ENCODE measurements around the gene PHF21B. TPM values are rescaled to one million over a fixed set of nuclear protein-coding genes. Genes with fewer than 3 reads are reported as not detected.

PHF21B gene
- total and polyA plus RNA-seq, 2 experiments from 2014 or later: 20.6 to 149 TPM

DNA sequence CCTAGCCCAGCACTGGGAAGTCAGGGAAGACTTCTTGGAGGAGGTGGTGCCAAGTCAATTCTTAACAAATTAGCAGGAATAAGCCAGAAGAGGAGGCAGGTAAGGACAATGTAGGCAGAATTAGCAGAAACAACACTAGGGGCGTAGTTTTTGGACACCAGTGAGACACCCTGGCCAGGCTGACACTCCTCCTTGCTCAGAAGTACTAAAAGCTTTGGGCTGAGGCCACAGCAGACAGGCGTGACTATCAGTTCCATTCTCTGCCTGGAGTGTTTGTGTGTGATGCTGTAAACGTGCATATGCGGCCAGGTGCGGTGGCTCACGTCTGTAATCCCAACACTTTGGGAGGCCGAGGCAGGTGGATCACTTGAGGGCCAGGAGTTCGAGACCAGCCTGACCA, 36.0 kb downstream of the PHF21B start:
- Histone ChIP-seq H2AFZ (no peak overlapping the region), H3K4me1 (ENCODE audit: insufficient read depth) (peaks cover 41% of the 10 kb centered on the region), H3K9me2 (ENCODE audit: insufficient read depth) (no peaks in the 10 kb centered on the region), H3K4me3 (no peak overlapping the region), H3K79me2 (replicated peaks; ENCODE audit: insufficient read depth) (peaks cover 52% of the 10 kb centered on the region), H3K36me3 (ENCODE audit: insufficient read depth) (no peaks in the 10 kb centered on the region), H4K20me1 (replicated peaks; ENCODE audit: insufficient read depth) (peaks cover 65% of the 10 kb centered on the region), H3K27me3 (ENCODE audit: insufficient read depth) (no peaks in the 10 kb centered on the region), H3K27ac (ENCODE audit: low read depth) (0 out of 2 replicates have a peak overlapping the region, but pooled peaks have one; percentile 19), H3K4me2 (peak overlapping the region; percentile 43; the same call in 1 of the 2 replicates), H3F3A (replicated peaks; ENCODE audit: low read depth) (peaks cover 42% of the 10 kb centered on the region)
- TF ChIP-seq POLR2AphosphoS5 (IDR thresholded peaks at IDR 0.05; ENCODE audit: low read depth) (0 out of 2 replicates have a peak, but pooled peaks have one; percentile 9), CREB1 (CRISPR knock-in tag; IDR thresholded peaks at IDR 0.05; ENCODE audit: low read depth) (no peak), EZH2 (IDR thresholded peaks at IDR 0.05; ENCODE audit: low read depth, unreplicated experiment) (no peak), STAT1 (IDR thresholded peaks at IDR 0.05; ENCODE audit: unreplicated experiment) (no peak)
- TF ChIP-seq, protein P1, sequence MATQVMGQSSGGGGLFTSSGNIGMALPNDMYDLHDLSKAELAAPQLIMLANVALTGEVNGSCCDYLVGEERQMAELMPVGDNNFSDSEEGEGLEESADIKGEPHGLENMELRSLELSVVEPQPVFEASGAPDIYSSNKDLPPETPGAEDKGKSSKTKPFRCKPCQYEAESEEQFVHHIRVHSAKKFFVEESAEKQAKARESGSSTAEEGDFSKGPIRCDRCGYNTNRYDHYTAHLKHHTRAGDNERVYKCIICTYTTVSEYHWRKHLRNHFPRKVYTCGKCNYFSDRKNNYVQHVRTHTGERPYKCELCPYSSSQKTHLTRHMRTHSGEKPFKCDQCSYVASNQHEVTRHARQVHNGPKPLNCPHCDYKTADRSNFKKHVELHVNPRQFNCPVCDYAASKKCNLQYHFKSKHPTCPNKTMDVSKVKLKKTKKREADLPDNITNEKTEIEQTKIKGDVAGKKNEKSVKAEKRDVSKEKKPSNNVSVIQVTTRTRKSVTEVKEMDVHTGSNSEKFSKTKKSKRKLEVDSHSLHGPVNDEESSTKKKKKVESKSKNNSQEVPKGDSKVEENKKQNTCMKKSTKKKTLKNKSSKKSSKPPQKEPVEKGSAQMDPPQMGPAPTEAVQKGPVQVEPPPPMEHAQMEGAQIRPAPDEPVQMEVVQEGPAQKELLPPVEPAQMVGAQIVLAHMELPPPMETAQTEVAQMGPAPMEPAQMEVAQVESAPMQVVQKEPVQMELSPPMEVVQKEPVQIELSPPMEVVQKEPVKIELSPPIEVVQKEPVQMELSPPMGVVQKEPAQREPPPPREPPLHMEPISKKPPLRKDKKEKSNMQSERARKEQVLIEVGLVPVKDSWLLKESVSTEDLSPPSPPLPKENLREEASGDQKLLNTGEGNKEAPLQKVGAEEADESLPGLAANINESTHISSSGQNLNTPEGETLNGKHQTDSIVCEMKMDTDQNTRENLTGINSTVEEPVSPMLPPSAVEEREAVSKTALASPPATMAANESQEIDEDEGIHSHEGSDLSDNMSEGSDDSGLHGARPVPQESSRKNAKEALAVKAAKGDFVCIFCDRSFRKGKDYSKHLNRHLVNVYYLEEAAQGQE (IDR thresholded peaks at IDR 0.05; ENCODE audit: unreplicated experiment): no peak
- Mint-ChIP-seq H3K4me1 (peaks cover 51% of the 10 kb centered on the region), H3K36me3 (ENCODE audit: low read depth) (peaks cover 40% of the 10 kb centered on the region), H3K27ac (no peak overlapping the region), H3K9me3 (no peaks in the 10 kb centered on the region), H3K4me3 (no peak overlapping the region; the same call in 2 of the 3 replicates), H3K27me3 (ENCODE audit: insufficient read depth, low read depth, poor library complexity) (peaks cover 37% of the 10 kb centered on the region)
- DNase-seq (ENCODE audit: low spot score): no peak
- ATAC-seq: no peak

DNA sequence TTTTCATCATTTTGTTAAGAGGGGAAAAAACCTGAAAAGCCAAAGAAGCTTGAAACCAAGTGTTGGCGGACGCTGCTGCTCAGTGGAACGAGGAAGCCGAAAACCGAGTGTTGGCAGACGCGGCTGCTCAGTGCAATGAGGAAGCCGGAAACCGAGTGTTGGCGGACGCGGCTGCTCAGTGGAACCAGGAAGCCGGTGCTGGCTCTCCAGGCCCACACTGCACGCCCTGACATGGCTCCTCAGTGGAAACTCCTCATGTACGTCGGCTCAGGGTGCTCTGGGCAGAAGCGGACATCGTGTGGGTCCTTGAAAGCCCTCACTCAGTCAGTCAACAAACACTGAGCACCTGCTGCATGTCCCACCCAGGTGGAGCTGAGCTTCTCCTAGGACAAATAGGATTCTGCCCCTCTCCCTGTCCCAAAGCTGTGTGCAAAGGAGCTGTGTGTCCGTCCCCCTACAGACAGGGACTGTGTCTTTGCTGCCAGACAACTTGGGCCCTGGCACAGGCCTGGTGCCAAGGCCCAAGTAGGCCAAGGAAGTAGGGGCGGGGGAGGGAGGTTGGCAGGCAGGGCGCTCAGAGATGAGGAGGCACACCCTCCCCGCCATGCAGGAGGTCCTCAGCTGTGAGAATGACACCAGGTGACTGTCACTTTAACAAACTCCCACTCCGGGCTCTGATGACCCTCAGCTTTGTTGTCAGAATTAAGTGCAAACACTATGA, 37.3 kb downstream of the PHF21B start:
- Histone ChIP-seq H3F3A (replicated peaks; ENCODE audit: low read depth) (peaks cover 34% of the 10 kb centered on the region), H3K4me2 (peak overlapping the region; percentile 62; the same call in 1 of the 2 replicates), H4K20me1 (replicated peaks; ENCODE audit: insufficient read depth) (peaks cover 65% of the 10 kb centered on the region), H2AFZ (no peak overlapping the region), H3K27ac (ENCODE audit: low read depth) (peak overlapping the region; percentile 74), H3K27me3 (ENCODE audit: insufficient read depth) (no peaks in the 10 kb centered on the region), H3K4me3 (no peak overlapping the region), H3K4me1 (ENCODE audit: insufficient read depth) (peaks cover 45% of the 10 kb centered on the region), H3K9me2 (ENCODE audit: insufficient read depth) (no peaks in the 10 kb centered on the region), H3K36me3 (ENCODE audit: insufficient read depth) (peaks cover 5% of the 10 kb centered on the region; the same call in 1 of the 2 replicates), H3K79me2 (replicated peaks; ENCODE audit: insufficient read depth) (peaks cover 47% of the 10 kb centered on the region)
- H3K36me3 Mint-ChIP-seq (ENCODE audit: low read depth): peaks cover 40% of the 10 kb centered on the region
- H3K4me3 Mint-ChIP-seq: no peak overlapping the region; the same call in 2 of the 3 replicates
- peaks cover 28% of the 10 kb centered on the region for H3K27me3 Mint-ChIP-seq (ENCODE audit: insufficient read depth, low read depth, poor library complexity)
- TF ChIP-seq, protein P1 (IDR thresholded peaks at IDR 0.05; ENCODE audit: unreplicated experiment): no peak
- no peak; the same call in 1 of the 2 replicates for TF ChIP-seq POLR2AphosphoS5 (IDR thresholded peaks at IDR 0.05; ENCODE audit: low read depth)
- TF ChIP-seq, protein P2, sequence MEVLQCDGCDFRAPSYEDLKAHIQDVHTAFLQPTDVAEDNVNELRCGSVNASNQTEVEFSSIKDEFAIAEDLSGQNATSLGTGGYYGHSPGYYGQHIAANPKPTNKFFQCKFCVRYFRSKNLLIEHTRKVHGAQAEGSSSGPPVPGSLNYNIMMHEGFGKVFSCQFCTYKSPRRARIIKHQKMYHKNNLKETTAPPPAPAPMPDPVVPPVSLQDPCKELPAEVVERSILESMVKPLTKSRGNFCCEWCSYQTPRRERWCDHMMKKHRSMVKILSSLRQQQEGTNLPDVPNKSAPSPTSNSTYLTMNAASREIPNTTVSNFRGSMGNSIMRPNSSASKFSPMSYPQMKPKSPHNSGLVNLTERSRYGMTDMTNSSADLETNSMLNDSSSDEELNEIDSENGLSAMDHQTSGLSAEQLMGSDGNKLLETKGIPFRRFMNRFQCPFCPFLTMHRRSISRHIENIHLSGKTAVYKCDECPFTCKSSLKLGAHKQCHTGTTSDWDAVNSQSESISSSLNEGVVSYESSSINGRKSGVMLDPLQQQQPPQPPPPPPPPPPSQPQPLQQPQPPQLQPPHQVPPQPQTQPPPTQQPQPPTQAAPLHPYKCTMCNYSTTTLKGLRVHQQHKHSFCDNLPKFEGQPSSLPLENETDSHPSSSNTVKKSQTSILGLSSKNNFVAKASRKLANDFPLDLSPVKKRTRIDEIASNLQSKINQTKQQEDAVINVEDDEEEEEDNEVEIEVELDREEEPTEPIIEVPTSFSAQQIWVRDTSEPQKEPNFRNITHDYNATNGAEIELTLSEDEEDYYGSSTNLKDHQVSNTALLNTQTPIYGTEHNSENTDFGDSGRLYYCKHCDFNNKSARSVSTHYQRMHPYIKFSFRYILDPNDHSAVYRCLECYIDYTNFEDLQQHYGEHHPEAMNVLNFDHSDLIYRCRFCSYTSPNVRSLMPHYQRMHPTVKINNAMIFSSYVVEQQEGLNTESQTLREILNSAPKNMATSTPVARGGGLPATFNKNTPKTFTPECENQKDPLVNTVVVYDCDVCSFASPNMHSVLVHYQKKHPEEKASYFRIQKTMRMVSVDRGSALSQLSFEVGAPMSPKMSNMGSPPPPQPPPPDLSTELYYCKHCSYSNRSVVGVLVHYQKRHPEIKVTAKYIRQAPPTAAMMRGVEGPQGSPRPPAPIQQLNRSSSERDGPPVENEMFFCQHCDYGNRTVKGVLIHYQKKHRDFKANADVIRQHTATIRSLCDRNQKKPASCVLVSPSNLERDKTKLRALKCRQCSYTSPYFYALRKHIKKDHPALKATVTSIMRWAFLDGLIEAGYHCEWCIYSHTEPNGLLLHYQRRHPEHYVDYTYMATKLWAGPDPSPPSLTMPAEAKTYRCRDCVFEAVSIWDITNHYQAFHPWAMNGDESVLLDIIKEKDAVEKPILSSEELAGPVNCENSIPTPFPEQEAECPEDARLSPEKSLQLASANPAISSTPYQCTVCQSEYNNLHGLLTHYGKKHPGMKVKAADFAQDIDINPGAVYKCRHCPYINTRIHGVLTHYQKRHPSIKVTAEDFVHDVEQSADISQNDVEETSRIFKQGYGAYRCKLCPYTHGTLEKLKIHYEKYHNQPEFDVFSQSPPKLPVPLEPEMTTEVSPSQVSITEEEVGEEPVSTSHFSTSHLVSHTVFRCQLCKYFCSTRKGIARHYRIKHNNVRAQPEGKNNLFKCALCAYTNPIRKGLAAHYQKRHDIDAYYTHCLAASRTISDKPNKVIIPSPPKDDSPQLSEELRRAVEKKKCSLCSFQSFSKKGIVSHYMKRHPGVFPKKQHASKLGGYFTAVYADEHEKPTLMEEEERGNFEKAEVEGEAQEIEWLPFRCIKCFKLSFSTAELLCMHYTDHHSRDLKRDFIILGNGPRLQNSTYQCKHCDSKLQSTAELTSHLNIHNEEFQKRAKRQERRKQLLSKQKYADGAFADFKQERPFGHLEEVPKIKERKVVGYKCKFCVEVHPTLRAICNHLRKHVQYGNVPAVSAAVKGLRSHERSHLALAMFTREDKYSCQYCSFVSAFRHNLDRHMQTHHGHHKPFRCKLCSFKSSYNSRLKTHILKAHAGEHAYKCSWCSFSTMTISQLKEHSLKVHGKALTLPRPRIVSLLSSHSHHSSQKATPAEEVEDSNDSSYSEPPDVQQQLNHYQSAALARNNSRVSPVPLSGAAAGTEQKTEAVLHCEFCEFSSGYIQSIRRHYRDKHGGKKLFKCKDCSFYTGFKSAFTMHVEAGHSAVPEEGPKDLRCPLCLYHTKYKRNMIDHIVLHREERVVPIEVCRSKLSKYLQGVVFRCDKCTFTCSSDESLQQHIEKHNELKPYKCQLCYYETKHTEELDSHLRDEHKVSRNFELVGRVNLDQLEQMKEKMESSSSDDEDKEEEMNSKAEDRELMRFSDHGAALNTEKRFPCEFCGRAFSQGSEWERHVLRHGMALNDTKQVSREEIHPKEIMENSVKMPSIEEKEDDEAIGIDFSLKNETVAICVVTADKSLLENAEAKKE (CRISPR knock-in tag; IDR thresholded peaks at IDR 0.05): no peak
- DNase-seq (ENCODE audit: low spot score) (no peak), ATAC-seq (no peak)
- H3K27ac Mint-ChIP-seq: peak overlapping the region; percentile 24; the same call in 1 of the 2 replicates
- peaks cover 56% of the 10 kb centered on the region for H3K4me1 Mint-ChIP-seq
- H3K9me3 Mint-ChIP-seq: no peaks in the 10 kb centered on the region
